Pancreas (tissue), 10 donors: ENCODE measurements around the gene CCDC85B. TPM values are rescaled to one million over a fixed set of nuclear protein-coding genes. Genes with fewer than 3 reads are reported as not detected.
"Not testable (repeated sequence)": the region's sequence is repeated elsewhere in the genome, so short reads cannot be mapped to it uniquely, and the experiment has no call there.

Experiments
- ATAC-seq, 4 donors: fragments of 200-7000 bp; cut with Tn5 transposase; one replicate each; pipeline versions ENCODE4 v1.8.0 to v1.9.1; 2020; ENCODE audit warnings: mild to moderate bottlenecking in 4 of 4, moderate library complexity in 4 of 4
- DNase-seq, 6 donors: peaks; one replicate each; pipeline ENCODE4 v3.0.0-alpha.2; 2020
- FAIRE-seq: peaks from 2 replicates; lab custom pipeline; 2012; peaks lifted over from hg19 to GRCh38; lab: Jason Lieb, UNC
- H3K27ac ChIP-seq, 4 donors: fragments of 200-600 bp; sonication (generic); 1 replicate in 3 of 4; 2 replicates in 1 of 4; pipeline versions ENCODE4 v1.5.0 to v1.8.0; 2020
- H3K27me3 ChIP-seq, 4 donors: fragments of 200-600 bp; one replicate each; pipeline ENCODE4 v1.8.0; 2021
- H3K36me3 ChIP-seq, 3 donors: fragments of 200-600 bp; sonication (generic) in 1 of 3; one replicate each; pipeline versions ENCODE4 v1.5.0 to v1.8.0; 2020 to 2021
- H3K4me1 ChIP-seq, 3 donors: fragments of 200-600 bp; one replicate each; pipeline ENCODE4 v1.8.0; 2021
- H3K4me3 ChIP-seq, 4 donors: fragments of 200-600 bp; sonication (generic) in 2 of 4; one replicate each; pipeline versions ENCODE4 v1.5.0 to v1.8.0; 2020 to 2021
- H3K9me3 ChIP-seq, 4 donors: fragments of 200-600 bp; one replicate each; pipeline ENCODE4 v1.8.0; 2021
- CTCF ChIP-seq, 4 donors: fragments of 200-600 bp; sonication (generic) in 3 of 4; IDR thresholded peaks; one replicate each; pipeline versions ENCODE4 v1.5.0 to v1.8.0; 2021; ENCODE audit warnings: antibody characterized with exemption in 4 of 4
- WGBS, 2 donors: extraction: QIAGEN DNeasy Blood & Tissue Kit; methylation state at CpG; one replicate each; pipeline ENCODE4 v1.1.7; 2013; 5-methylcytosine and 5-hydroxymethylcytosine counted together
- intact Hi-C, 3 donors: fragments of 100-400 bp; cut with DNase I; formaldehyde crosslinking; loops; one replicate each; pipeline versions ENCODE4 v1.11.1 to v1.14.2; 2022
- polyA plus RNA-seq, 2 donors: library from polyadenylated mRNA; stranded (reverse); fragments of 200-250 nt; gene quantifications; one replicate each; pipeline ENCODE4 v1.2.3, GENCODE V29; 2013
- total RNA-seq, 6 donors: library from RNA; stranded (reverse); fragmentation: NEBNext Ultra II Directional in 4 of 6; extraction: Animal tissue kit (Norgen Biotek cat#: 25700) in 4 of 6; gene quantifications; one replicate each; pipeline versions ENCODE4 v1.2.1 to v1.2.4, GENCODE V29; 2021 to 2023
- donor health status: healthy with polysubstance abuse.
- donor health status: DM: no; HTN: no; CAD: no; lungs with moderate emphysema.
- donor health status: DM: no; HTN: no; CAD: no.
- donor health status: control.
- donor health status: control.
- donor health status: Bipolar disorder and iron deficiency.
- donor health status: DM: yes; HTN: yes; CAD: no.
- donor health status: DM: no; HTN: no; CAD: no.
- donor health status: DM: no; HTN: no; CAD: no.
- donor health status: DM: yes; HTN: yes; CAD: no.

Gene CCDC85B
- total and polyA plus RNA-seq, 8 donors, result 7.7 to 22.4 (median 11.3) TPM

- Histone ChIP-seq H3K4me1 (no peaks in the 10 kb centered on the region), H3K9me3 (no peaks in the 10 kb centered on the region), H3K27me3 (no peaks in the 10 kb centered on the region), H3K36me3 (no peaks in the 10 kb centered on the region), H3K27ac (no peak overlapping the region), H3K4me3 (no peak overlapping the region)
- no peak for TF ChIP-seq CTCF (IDR thresholded peaks at IDR 0.05)
- 81 to 82% methylated on average over 3 of the region's 3 CpGs for WGBS, 2 donors
- FAIRE-seq (no peak), DNase-seq (no peak), ATAC-seq (no peak)
- intact Hi-C loops, result no loop called here
These were observed 42.7 kb upstream of the CCDC85B start for GRCh38 chr11:65847746-65848145.

GRCh38 chr11:65848693-65849092 is 41.8 kb upstream of the CCDC85B start:
- intact Hi-C loops, H3K4me3 ChIP-seq, ATAC-seq, H3K27me3 ChIP-seq, H3K9me3 ChIP-seq, H3K27ac ChIP-seq, H3K36me3 ChIP-seq, H3K4me1 ChIP-seq, FAIRE-seq, DNase-seq: not testable (repeated sequence)
- WGBS, 2 donors, result 58 to 61% methylated on average over 7 of the region's 7 CpGs

- intact Hi-C loops, result no loop called here
- DNase-seq, result no peak
- Histone ChIP-seq H3K4me1 (no peaks in the 10 kb centered on the region), H3K27ac (no peak overlapping the region), H3K36me3 (no peaks in the 10 kb centered on the region), H3K27me3 (no peaks in the 10 kb centered on the region), H3K9me3 (no peaks in the 10 kb centered on the region), H3K4me3 (no peak overlapping the region)
- 44 to 53% methylated on average over 8 of the region's 8 CpGs for WGBS, 2 donors
- ATAC-seq, result no peak
- FAIRE-seq, result no peak
- no peak for TF ChIP-seq CTCF (IDR thresholded peaks at IDR 0.05)
These were observed 41.1 kb upstream of the CCDC85B start for GRCh38 chr11:65849366-65849765.

GRCh38 chr11:65849771-65850216 is 40.7 kb upstream of the CCDC85B start:
- Histone ChIP-seq H3K4me1 (no peaks in the 10 kb centered on the region), H3K27ac (no peak overlapping the region), H3K27me3 (no peaks in the 10 kb centered on the region), H3K4me3 (no peak overlapping the region), H3K9me3 (no peaks in the 10 kb centered on the region), H3K36me3 (peaks cover 0 to 4% (median 1%) of the 10 kb centered on the region in 3 donors)
- FAIRE-seq, result no peak
- 50 to 54% methylated on average over 16 of the region's 16 CpGs for WGBS, 2 donors
- ATAC-seq, result no peak
- no peak for TF ChIP-seq CTCF (IDR thresholded peaks at IDR 0.05)
- intact Hi-C loops, result no loop called here
- peak in 1 of 6 donors; percentile 59 for DNase-seq

- H3K4me3 ChIP-seq, result no peak overlapping the region
- no peak for TF ChIP-seq CTCF (IDR thresholded peaks at IDR 0.05)
- ATAC-seq (no peak), DNase-seq (no peak), FAIRE-seq (no peak)
- H3K27me3 ChIP-seq, result no peaks in the 10 kb centered on the region
- intact Hi-C loops, result no loop called here
- 70 to 76% methylated on average over 20 of the region's 20 CpGs for WGBS, 2 donors
- H3K4me1 ChIP-seq, result peaks cover 0 to under 1% (median 0%) of the 10 kb centered on the region in 3 donors
- H3K9me3 ChIP-seq, result no peaks in the 10 kb centered on the region
- no peak overlapping the region for H3K27ac ChIP-seq
- peaks cover 4 to 11% (median 8%) of the 10 kb centered on the region in 3 donors for H3K36me3 ChIP-seq
These were observed 40.0 kb upstream of the CCDC85B start for GRCh38 chr11:65850217-65851082.
